COR-L47 (cell line): ENCODE measurements around the gene SERPINA1.
"Not testable (repeated sequence)": the region's sequence is repeated elsewhere in the genome, so short reads cannot be mapped to it uniquely, and the experiment has no call there.

Source experiments
- DNase-seq: peaks from one replicate; lab custom pipeline; 2025; lab: John Stamatoyannopoulos, UW

The SERPINA1 gene

GRCh38 chr14:94388384-94389103, at the start of gene SERPINA1:
Gene SERPINA1 (minus strand): TSS chr14:94388602. CDS start chr14:94383237, 5,365 bp downstream.
- no peak for DNase-seq

GRCh38 chr14:94428610-94429009, 40.2 kb upstream of the SERPINA1 start:
- no peak for DNase-seq

- DNase-seq, result no peak
Measured at GRCh38 chr14:94427016-94427613, 38.7 kb upstream of the SERPINA1 start.

- DNase-seq, result no peak
Measured at GRCh38 chr14:94426526-94426925, 38.1 kb upstream of the SERPINA1 start.

- no peak for DNase-seq
Measured at GRCh38 chr14:94424371-94424770, 36.0 kb upstream of the SERPINA1 start.

- peak; percentile 29 for DNase-seq
Measured at GRCh38 chr14:94423453-94424056, 35.2 kb upstream of the SERPINA1 start.

- no peak for DNase-seq
Measured at GRCh38 chr14:94421316-94421715, 32.9 kb upstream of the SERPINA1 start.

- not testable (repeated sequence) for DNase-seq
Measured at GRCh38 chr14:94417497-94418205, 29.2 kb upstream of the SERPINA1 start.

GRCh38 chr14:94412671-94413638, 24.6 kb upstream of the SERPINA1 start:
- no peak for DNase-seq

- no peak for DNase-seq
Measured at GRCh38 chr14:94411638-94412037, 23.2 kb upstream of the SERPINA1 start.

- not testable (repeated sequence) for DNase-seq
Measured at GRCh38 chr14:94409430-94409829, 21.0 kb upstream of the SERPINA1 start.

- DNase-seq, result no peak
Measured at GRCh38 chr14:94408546-94409095, 20.2 kb upstream of the SERPINA1 start.

GRCh38 chr14:94407906-94408305, 19.5 kb upstream of the SERPINA1 start:
- no peak for DNase-seq

- DNase-seq, result no peak
Measured at GRCh38 chr14:94406910-94407309, 18.5 kb upstream of the SERPINA1 start.

- DNase-seq, result no peak
Measured at GRCh38 chr14:94405486-94405885, 17.1 kb upstream of the SERPINA1 start.

- no peak for DNase-seq
Measured at GRCh38 chr14:94404561-94404960, 16.2 kb upstream of the SERPINA1 start.

GRCh38 chr14:94403312-94403932, 15.0 kb upstream of the SERPINA1 start:
- no peak for DNase-seq

GRCh38 chr14:94401083-94401482, 12.7 kb upstream of the SERPINA1 start:
- DNase-seq, result no peak

GRCh38 chr14:94400422-94400841, 12.0 kb upstream of the SERPINA1 start:
- no peak for DNase-seq

- DNase-seq, result no peak
Measured at GRCh38 chr14:94398536-94398935, 10.1 kb upstream of the SERPINA1 start.

GRCh38 chr14:94398182-94398479, 9.7 kb upstream of the SERPINA1 start:
- DNase-seq, result no peak
